CD14-positive monocyte (primary cell): ENCODE measurements around the gene ZIC1. TPM values are rescaled to one million over a fixed set of nuclear protein-coding genes. Genes with fewer than 3 reads are reported as not detected.

Experiments used
- DNase-seq, 3 donors: peaks; one replicate each; pipeline ENCODE4 v3.0.0-alpha.2; 2011 to 2022
- H2AFZ ChIP-seq: 2 replicates; pipeline ENCODE4 v1.6.0; 2012; ENCODE audit warnings: mild to moderate bottlenecking, low read depth, low read length, inconsistent platforms; ENCODE audit not compliant: insufficient read depth, poor library complexity, severe bottlenecking
- H3K27ac ChIP-seq, 2 donors: 1 replicate in 1 of 2; 2 replicates in 1 of 2; pipeline ENCODE4 v1.5.1; 2012 to 2013; ENCODE audit warnings: low read length in 2 of 2, control low read depth in 1 of 2, inconsistent platforms in 1 of 2, low read depth in 1 of 2, mild to moderate bottlenecking in 1 of 2
- H3K27me3 ChIP-seq, 2 donors: one replicate each; pipeline versions ENCODE4 v1.6.0 to v1.6.1; 2011 to 2013; ENCODE audit warnings: low read length in 2 of 2; ENCODE audit not compliant: control insufficient read depth in 2 of 2, insufficient read depth in 2 of 2
- H3K36me3 ChIP-seq, 2 donors: replicated peaks in 1 of 2; 1 replicate in 1 of 2; 2 replicates in 1 of 2; pipeline versions ENCODE4 v1.5.1 to v1.6.1; 2012 to 2013; ENCODE audit warnings: low read length in 2 of 2, control low read depth in 1 of 2, inconsistent platforms in 1 of 2, mild to moderate bottlenecking in 1 of 2; ENCODE audit not compliant: insufficient read depth in 2 of 2, control insufficient read depth in 1 of 2
- H3K4me1 ChIP-seq, 2 donors: 1 replicate in 1 of 2; 2 replicates in 1 of 2; pipeline versions ENCODE4 v1.5.1 to v1.6.1; 2012 to 2013; ENCODE audit warnings: low read length in 2 of 2, control low read depth in 1 of 2, inconsistent platforms in 1 of 2, mild to moderate bottlenecking in 1 of 2, moderate library complexity in 1 of 2; ENCODE audit not compliant: insufficient read depth in 2 of 2, control insufficient read depth in 1 of 2
- H3K4me2 ChIP-seq: replicated peaks from 2 replicates; pipeline ENCODE3; 2012; ENCODE audit warnings: low read length, moderate library complexity, mild to moderate bottlenecking; ENCODE audit not compliant: poor library complexity, severe bottlenecking; ENCODE audit errors: extremely low read depth
- H3K4me3 ChIP-seq, 3 experiments: fragments of 200-600 bp in 1 of 3; sonication (generic) in 1 of 3; replicated peaks in 1 of 3; 1 replicate in 2 of 3; 2 replicates in 1 of 3; pipeline ENCODE4 v1.5.1; 2011 to 2013; ENCODE audit warnings: low read length in 3 of 3, mild to moderate bottlenecking in 3 of 3, control low read depth in 2 of 3, low read depth in 2 of 3, inconsistent platforms in 1 of 3, moderate library complexity in 1 of 3
- H3K79me2 ChIP-seq: 2 replicates; pipeline ENCODE4 v1.6.0; 2012; ENCODE audit warnings: mild to moderate bottlenecking, control low read depth, inconsistent platforms, low read length, moderate library complexity; ENCODE audit not compliant: insufficient read depth
- H3K9ac ChIP-seq: 2 replicates; pipeline ENCODE4 v1.6.0; 2017; ENCODE audit warnings: low read length, mild to moderate bottlenecking; ENCODE audit not compliant: insufficient read depth, poor library complexity, severe bottlenecking
- H3K9me3 ChIP-seq, 2 donors: replicated peaks in 1 of 2; 1 replicate in 1 of 2; 2 replicates in 1 of 2; pipeline versions ENCODE4 v1.5.1 to v1.6.1; 2012 to 2013; ENCODE audit warnings: low read length in 2 of 2, control low read depth in 1 of 2; ENCODE audit not compliant: control insufficient read depth in 1 of 2, insufficient read depth in 1 of 2
- H4K20me1 ChIP-seq: 2 replicates; pipeline ENCODE4 v1.6.0; 2012; ENCODE audit warnings: mild to moderate bottlenecking, low read length, control low read depth, moderate library complexity; ENCODE audit not compliant: insufficient read depth
- H3K27ac Mint-ChIP-seq, 7 donors: one replicate each; pipeline ENCODE4 v1.8.0; 2020; ENCODE audit warnings: mild to moderate bottlenecking in 7 of 7, mixed read lengths in 7 of 7, moderate library complexity in 6 of 7, inconsistent platforms in 2 of 7
- H3K27me3 Mint-ChIP-seq, 3 donors: one replicate each; pipeline ENCODE4 v1.8.0; 2021 to 2022; ENCODE audit warnings: low read depth in 3 of 3, mild to moderate bottlenecking in 3 of 3, mixed read lengths in 3 of 3, moderate library complexity in 3 of 3, inconsistent platforms in 1 of 3
- H3K36me3 Mint-ChIP-seq, 2 donors: one replicate each; pipeline ENCODE4 v1.8.0; 2020; ENCODE audit warnings: mixed read lengths in 2 of 2, inconsistent platforms in 1 of 2, mild to moderate bottlenecking in 1 of 2
- H3K4me1 Mint-ChIP-seq: one replicate; pipeline ENCODE4 v1.8.0; 2020; ENCODE audit warnings: mild to moderate bottlenecking, mixed read lengths
- H3K4me3 Mint-ChIP-seq, 2 donors: one replicate each; pipeline ENCODE4 v1.8.0; 2020; ENCODE audit warnings: mild to moderate bottlenecking in 2 of 2, mixed read lengths in 2 of 2, moderate library complexity in 1 of 2
- H3K9me3 Mint-ChIP-seq, 7 donors: one replicate each; pipeline ENCODE4 v1.8.0; 2020 to 2022; ENCODE audit warnings: mixed read lengths in 7 of 7, mild to moderate bottlenecking in 6 of 7, moderate library complexity in 6 of 7, inconsistent platforms in 2 of 7
- CTCF ChIP-seq: fragments of 200-600 bp; IDR thresholded peaks from one replicate; pipeline ENCODE4 v1.8.0; 2022; ENCODE audit warnings: antibody characterized with exemption, mild to moderate bottlenecking
- WGBS: methylation state at CpG from one replicate; pipeline ENCODE4 v1.1.5; 2013; ENCODE audit warnings: missing lambda C conversion rate; ENCODE audit not compliant: insufficient coverage; 5-methylcytosine and 5-hydroxymethylcytosine counted together
- intact Hi-C, 2 donors: fragments of 100-400 bp; cut with micrococcal nuclease; formaldehyde crosslinking; loops; one replicate each; pipeline versions ENCODE4 v1.15.0 to v1.15.1; 2023
- polyA plus RNA-seq, 3 donors: library from polyadenylated mRNA; depleted of rRNA in 1 of 3; unstranded in 2 of 3; stranded (reverse) in 1 of 3; fragments of 300-500 nt in 2 of 3; fragments of >200 nt in 1 of 3; fragmentation: Illumina TruSeq in 2 of 3; gene quantifications; 1 replicate in 2 of 3; 2 replicates in 1 of 3; pipeline ENCODE4 v1.2.3, GENCODE V29; 2012 to 2021

The ZIC1 gene
- polyA plus RNA-seq, 3 donors = not detected

- no peak overlapping the region for H3K27ac ChIP-seq
- no peak for TF ChIP-seq CTCF
- no peak overlapping the region for H2AFZ ChIP-seq
- intact Hi-C loops = no loop called here
- Mint-ChIP-seq H3K4me1 (peaks cover 6% of the 10 kb centered on the region), H3K27ac (no peak overlapping the region), H3K4me3 (peak overlapping the region in 1 of 2 donors; percentile 71), H3K36me3 (peaks cover 11 to 12% of the 10 kb centered on the region in 2 donors), H3K27me3 (peaks cover 67 to 74% (median 72%) of the 10 kb centered on the region in 3 donors), H3K9me3 (peaks cover 12 to 50% (median 44%) of the 10 kb centered on the region in 7 donors)
- H3K27me3 ChIP-seq = peaks cover 64 to 90% of the 10 kb centered on the region in 2 donors
- H3K4me1 ChIP-seq = no peaks in the 10 kb centered on the region
- H3K4me3 ChIP-seq = no peak overlapping the region
- 7% methylated on average over 26 of the region's 33 CpGs for WGBS
- no peak for DNase-seq
- peaks cover 47 to 63% of the 10 kb centered on the region in 2 donors for H3K9me3 ChIP-seq
- no peaks in the 10 kb centered on the region for H3K36me3 ChIP-seq
- no peaks in the 10 kb centered on the region for H4K20me1 ChIP-seq
- no peak overlapping the region for H3K4me2 ChIP-seq
- H3K79me2 ChIP-seq = no peaks in the 10 kb centered on the region
- no peak overlapping the region for H3K9ac ChIP-seq
These were observed 14.8 kb downstream of the ZIC1 start for GRCh38 chr3:147423798-147424580.

- TF ChIP-seq CTCF = no peak
- intact Hi-C loops = no loop called here
- Histone ChIP-seq H3K27ac (no peak overlapping the region), H3K79me2 (no peaks in the 10 kb centered on the region), H3K4me3 (no peak overlapping the region), H3K9ac (no peak overlapping the region), H3K4me2 (no peak overlapping the region), H3K27me3 (peaks cover 57 to 82% of the 10 kb centered on the region in 2 donors), H2AFZ (no peak overlapping the region), H3K4me1 (no peaks in the 10 kb centered on the region), H3K9me3 (peaks cover 40 to 55% of the 10 kb centered on the region in 2 donors), H3K36me3 (no peaks in the 10 kb centered on the region), H4K20me1 (no peaks in the 10 kb centered on the region)
- Mint-ChIP-seq H3K4me3 (peak overlapping the region in 1 of 2 donors; percentile 20), H3K4me1 (no peaks in the 10 kb centered on the region), H3K27ac (no peak overlapping the region), H3K9me3 (peaks cover 8 to 44% (median 37%) of the 10 kb centered on the region in 7 donors), H3K36me3 (peaks cover 8 to 9% of the 10 kb centered on the region in 2 donors), H3K27me3 (peaks cover 59 to 69% (median 64%) of the 10 kb centered on the region in 3 donors)
- DNase-seq = no peak
- no CpG with 5 or more reads among the region's 14 CpGs for WGBS
These were observed 15.6 kb downstream of the ZIC1 start for GRCh38 chr3:147424581-147425387.
